ENCODE measurements around the gene SPNS1. TPM values are rescaled to one million over a fixed set of nuclear protein-coding genes. Genes with fewer than 3 reads are reported as not detected.
"Not testable (repeated sequence)": the region's sequence is repeated elsewhere in the genome, so short reads cannot be mapped to it uniquely, and the experiment has no call there.

SPNS1 gene
- total RNA-seq, 3 donors from 2014 or later (not counting 1 experiment from before 2014, with no cell fraction given), result 36.0 to 44.3 (median 36.9) TPM

GRCh38 chr16:28974007-28974436 is 556 bp upstream of the SPNS1 start:
- TF ChIP-seq CTCF (IDR thresholded peaks at IDR 0.05), result no peak
- peaks cover 11% of the 10 kb centered on the region for H3K36me3 ChIP-seq (ENCODE audit: control insufficient read depth, insufficient read depth, low read length)
- H3K9me3 Mint-ChIP-seq, result no peaks in the 10 kb centered on the region
- H3K4me1 Mint-ChIP-seq, result peaks cover 35 to 42% of the 10 kb centered on the region in 2 donors
- H3K4me3 ChIP-seq (ENCODE audit: low read length), result peak overlapping the region; percentile 65
- H3K27ac ChIP-seq (ENCODE audit: low read length), result peak overlapping the region; percentile 57
- intact Hi-C loops (cut with micrococcal nuclease), result loop anchor here (1.0 kb wide), 1 partner anchor 49 kb away; the partner anchor contains the start of gene RABEP2
- no peaks in the 10 kb centered on the region for H3K36me3 Mint-ChIP-seq
- WGBS (ENCODE audit: insufficient coverage), result under 1% methylated on average over 16 of the region's 17 CpGs
- no peaks in the 10 kb centered on the region for H3K27me3 ChIP-seq (ENCODE audit: control insufficient read depth, insufficient read depth, low read length)
- H3K4me1 ChIP-seq (ENCODE audit: control insufficient read depth, insufficient read depth, low read length), result peaks cover 18% of the 10 kb centered on the region
- no peaks in the 10 kb centered on the region for H3K27me3 Mint-ChIP-seq (ENCODE audit: low read depth in 2 of 2)
- H3K27ac Mint-ChIP-seq, result peak overlapping the region; percentile 95 to 97
- H3K4me3 Mint-ChIP-seq, result peak overlapping the region; percentile 99
- DNase-seq (peak in 1 of 2 donors; percentile 52), ATAC-seq (peak in 2 of 3 donors; percentile 3 to 10)
- H3K9me3 ChIP-seq (ENCODE audit: control insufficient read depth, insufficient read depth, low read length), result no peaks in the 10 kb centered on the region

GRCh38 chr16:28975158-28975599 is 601 bp downstream of the SPNS1 start:
- peak overlapping the region; percentile 65 for H3K4me3 ChIP-seq (ENCODE audit: low read length)
- ATAC-seq, result no peak
- 10% methylated on average over 30 of the region's 30 CpGs for WGBS (ENCODE audit: insufficient coverage)

GRCh38 chr16:28977703-28978662 is 3.4 kb downstream of the SPNS1 start:
- Mint-ChIP-seq H3K27ac (peak overlapping the region in 1 of 2 donors; percentile 68), H3K27me3 (ENCODE audit: low read depth in 2 of 2) (no peaks in the 10 kb centered on the region), H3K9me3 (no peaks in the 10 kb centered on the region), H3K4me1 (peaks cover 35 to 51% of the 10 kb centered on the region in 2 donors), H3K36me3 (no peaks in the 10 kb centered on the region), H3K4me3 (no peak overlapping the region)
- TF ChIP-seq CTCF (IDR thresholded peaks at IDR 0.05), result peak; percentile 29
- Histone ChIP-seq H3K27ac (ENCODE audit: low read length) (no peak overlapping the region), H3K4me3 (ENCODE audit: low read length) (no peak overlapping the region), H3K27me3 (ENCODE audit: control insufficient read depth, insufficient read depth, low read length) (no peaks in the 10 kb centered on the region), H3K4me1 (ENCODE audit: control insufficient read depth, insufficient read depth, low read length) (peaks cover 27% of the 10 kb centered on the region), H3K36me3 (ENCODE audit: control insufficient read depth, insufficient read depth, low read length) (peaks cover 29% of the 10 kb centered on the region), H3K9me3 (ENCODE audit: control insufficient read depth, insufficient read depth, low read length) (peaks cover 3% of the 10 kb centered on the region)
- DNase-seq (peak in 1 of 2 donors; percentile 74), ATAC-seq (no peak)
- intact Hi-C loops (cut with micrococcal nuclease), result no loop called here
- 89% methylated on average over 11 of the region's 11 CpGs for WGBS (ENCODE audit: insufficient coverage)

More at GRCh38 chr16:28975158-28975599, 601 bp downstream of the SPNS1 start:
- Mint-ChIP-seq H3K27me3 (ENCODE audit: low read depth in 2 of 2) (no peaks in the 10 kb centered on the region), H3K27ac (peak overlapping the region; percentile 95 to 97), H3K9me3 (no peaks in the 10 kb centered on the region), H3K4me3 (peak overlapping the region; percentile 99), H3K4me1 (peaks cover 35 to 42% of the 10 kb centered on the region in 2 donors), H3K36me3 (no peaks in the 10 kb centered on the region)
- no peak overlapping the region for H3K27ac ChIP-seq (ENCODE audit: low read length)
- intact Hi-C loops (cut with micrococcal nuclease), result no loop called here
- no peak for TF ChIP-seq CTCF (IDR thresholded peaks at IDR 0.05)
- DNase-seq, result no peak
- H3K9me3 ChIP-seq (ENCODE audit: control insufficient read depth, insufficient read depth, low read length), result no peaks in the 10 kb centered on the region
- peaks cover 11% of the 10 kb centered on the region for H3K36me3 ChIP-seq (ENCODE audit: control insufficient read depth, insufficient read depth, low read length)
- no peaks in the 10 kb centered on the region for H3K27me3 ChIP-seq (ENCODE audit: control insufficient read depth, insufficient read depth, low read length)
- peaks cover 18% of the 10 kb centered on the region for H3K4me1 ChIP-seq (ENCODE audit: control insufficient read depth, insufficient read depth, low read length)

- intact Hi-C loops (cut with micrococcal nuclease); ATAC-seq; H3K4me3 Mint-ChIP-seq; H3K27me3 Mint-ChIP-seq (ENCODE audit: low read depth in 2 of 2); DNase-seq; H3K27ac ChIP-seq (ENCODE audit: low read length); H3K9me3 Mint-ChIP-seq; H3K27ac Mint-ChIP-seq; H3K36me3 Mint-ChIP-seq; H3K9me3 ChIP-seq (ENCODE audit: control insufficient read depth, insufficient read depth, low read length); H3K27me3 ChIP-seq (ENCODE audit: control insufficient read depth, insufficient read depth, low read length); H3K4me3 ChIP-seq (ENCODE audit: low read length): not testable (repeated sequence)
- peaks cover 40 to 54% of the 10 kb centered on the region in 2 donors for H3K4me1 Mint-ChIP-seq
- WGBS (ENCODE audit: insufficient coverage), result 96% methylated on average over 7 of the region's 7 CpGs
- peaks cover 37% of the 10 kb centered on the region for H3K4me1 ChIP-seq (ENCODE audit: control insufficient read depth, insufficient read depth, low read length)
- H3K36me3 ChIP-seq (ENCODE audit: control insufficient read depth, insufficient read depth, low read length), result peaks cover 29% of the 10 kb centered on the region
These were observed 5.8 kb downstream of the SPNS1 start for GRCh38 chr16:28980330-28980729.
